ENCODE data around the gene SIL1. TPM values are rescaled to one million over a fixed set of nuclear protein-coding genes. Genes with fewer than 3 reads are reported as not detected.
A peak's percentile ranks its signal among the peaks of the same experiment; 100 is the strongest.
"Not testable (repeated sequence)": the region's sequence is repeated elsewhere in the genome, so short reads cannot be mapped to it uniquely, and the experiment has no call there.

Gene SIL1
- total and polyA plus RNA-seq, 8 donors: 22.2 to 83.6 (median 33.4) TPM

DNA sequence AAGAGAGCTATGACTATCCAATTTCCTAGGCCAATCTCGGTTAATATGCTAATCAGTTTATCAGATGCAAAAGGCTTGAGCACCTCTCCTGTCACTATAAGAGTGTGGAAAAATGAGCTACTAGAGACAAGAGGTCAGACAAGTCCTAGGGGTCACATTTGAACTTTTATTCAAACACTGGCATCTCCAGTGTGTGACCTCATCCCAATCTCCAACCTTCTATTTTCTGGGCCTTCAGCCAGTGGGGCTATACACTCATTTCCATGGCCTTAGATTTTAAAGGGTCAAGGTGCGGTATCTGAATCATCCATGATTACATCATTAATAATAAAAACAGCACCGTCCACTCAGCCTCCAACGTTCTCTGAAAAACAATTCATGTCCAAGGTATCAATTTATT lies 183.4 kb downstream of the SIL1 start:
- intact Hi-C loops (cut with DNase I; ENCODE audit: low total_unique reads): no loop called here
- H3K27ac ChIP-seq: no peak overlapping the region
- no peak for DNase-seq
- H3K4me3 ChIP-seq: no peak overlapping the region
- TF ChIP-seq POLR2AphosphoS5 (IDR thresholded peaks at IDR 0.05) (no peak), EP300 (IDR thresholded peaks at IDR 0.05) (no peak), POLR2A (IDR thresholded peaks at IDR 0.05) (no peak)
- TF ChIP-seq, protein P1, sequence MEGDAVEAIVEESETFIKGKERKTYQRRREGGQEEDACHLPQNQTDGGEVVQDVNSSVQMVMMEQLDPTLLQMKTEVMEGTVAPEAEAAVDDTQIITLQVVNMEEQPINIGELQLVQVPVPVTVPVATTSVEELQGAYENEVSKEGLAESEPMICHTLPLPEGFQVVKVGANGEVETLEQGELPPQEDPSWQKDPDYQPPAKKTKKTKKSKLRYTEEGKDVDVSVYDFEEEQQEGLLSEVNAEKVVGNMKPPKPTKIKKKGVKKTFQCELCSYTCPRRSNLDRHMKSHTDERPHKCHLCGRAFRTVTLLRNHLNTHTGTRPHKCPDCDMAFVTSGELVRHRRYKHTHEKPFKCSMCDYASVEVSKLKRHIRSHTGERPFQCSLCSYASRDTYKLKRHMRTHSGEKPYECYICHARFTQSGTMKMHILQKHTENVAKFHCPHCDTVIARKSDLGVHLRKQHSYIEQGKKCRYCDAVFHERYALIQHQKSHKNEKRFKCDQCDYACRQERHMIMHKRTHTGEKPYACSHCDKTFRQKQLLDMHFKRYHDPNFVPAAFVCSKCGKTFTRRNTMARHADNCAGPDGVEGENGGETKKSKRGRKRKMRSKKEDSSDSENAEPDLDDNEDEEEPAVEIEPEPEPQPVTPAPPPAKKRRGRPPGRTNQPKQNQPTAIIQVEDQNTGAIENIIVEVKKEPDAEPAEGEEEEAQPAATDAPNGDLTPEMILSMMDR (IDR thresholded peaks at IDR 0.05): no peak
- 62 to 73% (median 67%) methylated on average over 4 of the region's 4 CpGs for WGBS, 5 donors
- peaks cover 0 to 49% (median 39%) of the 10 kb centered on the region in 4 donors for H3K36me3 ChIP-seq
- no peaks in the 10 kb centered on the region for H3K27me3 ChIP-seq
- H3K9me3 ChIP-seq: no peaks in the 10 kb centered on the region
- no peaks in the 10 kb centered on the region for H3K4me1 ChIP-seq

DNA sequence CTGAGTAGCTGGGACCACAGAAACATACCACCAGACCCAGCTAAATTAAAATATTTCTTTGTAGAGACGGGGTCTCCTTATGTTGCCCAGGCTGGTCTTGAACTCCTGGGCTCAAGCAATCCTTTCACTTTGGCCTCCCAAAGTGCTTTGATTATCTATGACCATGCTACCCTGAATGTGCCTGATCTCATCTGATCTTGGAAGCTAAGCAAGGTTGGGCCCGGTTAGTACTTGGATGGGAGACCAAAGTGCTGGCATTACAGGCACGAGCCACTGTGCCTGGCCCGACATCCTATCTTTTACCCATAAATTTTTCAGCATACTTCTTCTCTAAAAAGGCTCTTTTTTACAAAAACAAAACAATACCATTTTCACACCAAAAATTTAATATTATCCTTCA lies 186.0 kb downstream of the SIL1 start:
- 89 to 100% (median 97%) methylated on average over 4 of the region's 4 CpGs for WGBS, 5 donors
- TF ChIP-seq EP300 (IDR thresholded peaks at IDR 0.05): no peak
- no peak for TF ChIP-seq POLR2AphosphoS5 (IDR thresholded peaks at IDR 0.05)
- TF ChIP-seq, protein P1 (IDR thresholded peaks at IDR 0.05): no peak
- TF ChIP-seq POLR2A (IDR thresholded peaks at IDR 0.05): no peak
- Histone ChIP-seq H3K27ac (no peak overlapping the region), H3K4me1 (no peaks in the 10 kb centered on the region), H3K27me3 (no peaks in the 10 kb centered on the region), H3K9me3 (no peaks in the 10 kb centered on the region), H3K36me3 (peaks cover 0 to 24% (median 16%) of the 10 kb centered on the region in 4 donors), H3K4me3 (no peak overlapping the region)
- no peak for DNase-seq
- intact Hi-C loops (cut with DNase I; ENCODE audit: low total_unique reads): no loop called here

DNA sequence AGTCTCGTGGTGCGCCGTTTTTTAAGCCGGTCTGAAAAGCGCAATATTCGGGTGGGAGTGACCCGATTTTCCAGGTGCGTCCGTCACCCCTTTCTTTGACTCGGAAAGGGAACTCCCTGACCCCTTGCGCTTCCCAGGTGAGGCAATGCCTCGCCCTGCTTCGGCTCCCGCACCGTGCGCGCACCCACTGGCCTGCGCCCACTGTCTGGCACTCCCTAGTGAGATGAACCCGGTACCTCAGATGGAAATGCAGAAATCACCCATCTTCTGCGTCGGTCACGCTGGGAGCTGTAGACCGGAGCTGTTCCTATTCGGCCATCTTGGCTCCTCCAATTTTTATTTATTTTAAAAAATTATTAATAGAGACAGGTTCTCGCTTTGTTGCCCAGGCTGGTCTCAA lies 187.0 kb downstream of the SIL1 start:
- peak overlapping the region; percentile 7 to 31 (median 23) for H3K4me3 ChIP-seq

DNA sequence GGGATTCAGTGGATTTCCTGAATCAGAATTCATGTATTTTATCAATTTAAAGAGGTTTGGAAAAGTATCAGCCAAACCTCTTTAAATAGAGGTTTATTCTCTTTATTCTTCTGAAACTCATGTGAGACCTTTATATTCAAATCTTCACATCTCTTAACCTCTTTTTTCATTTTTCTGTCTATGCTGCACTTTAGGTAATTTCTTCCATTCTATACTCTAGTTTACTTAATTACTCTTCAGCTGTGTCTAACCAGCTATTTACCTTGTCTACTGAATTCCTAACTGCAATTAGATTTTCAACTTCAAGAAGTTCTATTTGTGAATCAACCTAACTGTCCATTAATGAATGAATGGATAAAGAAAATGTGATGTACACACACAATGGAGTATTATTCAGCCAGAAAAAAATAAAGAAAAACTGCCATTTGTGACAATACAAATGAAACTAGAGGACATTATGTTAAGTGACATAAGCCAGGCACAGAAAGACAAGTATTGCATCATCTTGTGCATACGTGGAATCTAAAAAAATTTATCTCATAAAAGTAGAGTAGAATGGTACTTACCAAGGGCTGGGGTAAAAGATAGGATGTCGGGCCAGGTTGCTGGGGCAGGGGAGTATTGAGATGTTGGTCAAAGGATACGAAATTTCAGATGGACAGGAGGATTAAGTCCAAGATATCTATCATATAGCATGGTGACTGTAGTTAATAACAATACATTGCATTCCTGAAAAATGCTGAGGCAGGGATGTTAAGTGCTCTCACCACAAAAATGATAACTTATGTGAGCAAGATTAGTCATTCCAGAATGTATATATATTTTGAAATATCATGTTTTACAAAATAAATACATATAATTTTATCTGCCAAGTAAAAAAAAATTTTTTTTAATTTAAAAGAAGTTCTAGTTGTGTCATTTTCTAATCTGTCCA lies 193.5 kb downstream of the SIL1 start:
- DNase-seq: no peak
- H3K36me3 ChIP-seq: peaks cover 0 to 14% (median 1%) of the 10 kb centered on the region in 4 donors
- H3K9me3 ChIP-seq: no peaks in the 10 kb centered on the region
- H3K4me1 ChIP-seq: no peaks in the 10 kb centered on the region
- H3K27ac ChIP-seq: no peak overlapping the region
- TF ChIP-seq, protein P1 (IDR thresholded peaks at IDR 0.05): no peak
- TF ChIP-seq EP300 (IDR thresholded peaks at IDR 0.05) (no peak), POLR2A (IDR thresholded peaks at IDR 0.05) (no peak), POLR2AphosphoS5 (IDR thresholded peaks at IDR 0.05) (no peak)
- intact Hi-C loops (cut with DNase I; ENCODE audit: low total_unique reads): no loop called here
- 89 to 94% (median 90%) methylated on average over 3 of the region's 3 CpGs for WGBS, 5 donors
- H3K27me3 ChIP-seq: no peaks in the 10 kb centered on the region
- H3K4me3 ChIP-seq: no peak overlapping the region

More for the DNA sequence above, 187.0 kb downstream of the SIL1 start:
- H3K4me1 ChIP-seq; H3K27me3 ChIP-seq; DNase-seq; intact Hi-C loops (cut with DNase I; ENCODE audit: low total_unique reads); H3K9me3 ChIP-seq: not testable (repeated sequence)
- Histone ChIP-seq H3K36me3 (peaks cover 0 to 19% (median 10%) of the 10 kb centered on the region in 4 donors), H3K27ac (peak overlapping the region in 2 of 5 donors; percentile 37 to 39)
- WGBS, 5 donors: 33 to 58% (median 40%) methylated on average over 14 to 16 of the region's 25 CpGs

DNA sequence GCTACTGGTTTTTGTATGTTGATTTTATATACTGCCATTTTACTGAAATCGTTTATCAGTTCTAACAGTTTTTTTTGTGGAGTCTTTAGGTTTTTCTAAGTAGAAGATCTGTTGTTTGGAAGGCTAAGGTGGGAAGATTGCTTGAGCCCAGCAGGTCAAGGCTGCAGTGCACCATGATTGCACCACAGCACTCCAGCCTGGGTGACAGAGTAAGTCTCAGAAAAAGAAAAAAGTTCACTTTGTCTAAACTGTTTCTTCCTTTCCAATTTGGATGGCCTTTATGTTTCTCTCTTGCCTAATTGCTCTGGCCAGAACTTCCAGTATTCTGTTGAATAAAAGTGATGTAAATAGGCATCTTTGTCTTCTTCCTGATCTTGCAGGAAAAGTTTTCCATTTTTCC lies 198.5 kb downstream of the SIL1 start:
- H3K4me3 ChIP-seq: no peak overlapping the region
- DNase-seq: no peak
- H3K36me3 ChIP-seq: peaks cover 0 to 19% (median 3%) of the 10 kb centered on the region in 4 donors
- TF ChIP-seq EP300 (IDR thresholded peaks at IDR 0.05) (no peak), POLR2AphosphoS5 (IDR thresholded peaks at IDR 0.05) (no peak), POLR2A (IDR thresholded peaks at IDR 0.05) (no peak)
- TF ChIP-seq, protein P1 (IDR thresholded peaks at IDR 0.05): no peak
- WGBS, 5 donors: 81 to 97% (median 93%) methylated on average over 1 of the region's 1 CpG
- intact Hi-C loops (cut with DNase I; ENCODE audit: low total_unique reads): no loop called here
- no peaks in the 10 kb centered on the region for H3K4me1 ChIP-seq
- H3K27ac ChIP-seq: no peak overlapping the region
- no peaks in the 10 kb centered on the region for H3K27me3 ChIP-seq
- peaks cover 0 to 7% (median 0%) of the 10 kb centered on the region in 4 donors for H3K9me3 ChIP-seq
